Natural killer cell (primary cell): ENCODE data around the gene MAPKAPK3. TPM values are rescaled to one million over a fixed set of nuclear protein-coding genes. Genes with fewer than 3 reads are reported as not detected.

Experiments used
- ATAC-seq, 3 donors: fragments of 150-1000 bp in 2 of 3; fragments of 200-7000 bp in 1 of 3; cut with Tn5 transposase; 1 replicate in 1 of 3; 2 replicates in 2 of 3; pipeline ENCODE4 v1.10.0; 2021; ENCODE audit warnings: mild to moderate bottlenecking in 2 of 3, moderate library complexity in 2 of 3
- DNase-seq, 2 donors: peaks; one replicate each; pipeline versions ENCODE4 v3.0.0 to v3.0.0-alpha.2; 2013 to 2021; ENCODE audit warnings: mixed read lengths in 1 of 2
- H3K27ac ChIP-seq: one replicate; pipeline ENCODE4 v1.5.1; 2013; ENCODE audit warnings: mild to moderate bottlenecking, low read length
- H3K27me3 ChIP-seq: one replicate; pipeline ENCODE4 v1.6.1; 2013; ENCODE audit warnings: low read length; ENCODE audit not compliant: control insufficient read depth, insufficient read depth
- H3K36me3 ChIP-seq: one replicate; pipeline ENCODE4 v1.6.1; 2013; ENCODE audit warnings: low read length; ENCODE audit not compliant: control insufficient read depth, insufficient read depth
- H3K4me1 ChIP-seq: one replicate; pipeline ENCODE4 v1.6.1; 2013; ENCODE audit warnings: low read length; ENCODE audit not compliant: control insufficient read depth, insufficient read depth
- H3K4me3 ChIP-seq: one replicate; pipeline ENCODE4 v1.5.1; 2013; ENCODE audit warnings: low read length
- H3K9me3 ChIP-seq: one replicate; pipeline ENCODE4 v1.6.1; 2013; ENCODE audit warnings: low read length; ENCODE audit not compliant: control insufficient read depth, insufficient read depth
- H3K27ac Mint-ChIP-seq, 2 donors: one replicate each; pipeline ENCODE4 v1.8.0; 2022; ENCODE audit warnings: mild to moderate bottlenecking in 2 of 2, mixed read lengths in 2 of 2, moderate library complexity in 1 of 2
- H3K27me3 Mint-ChIP-seq, 2 donors: one replicate each; pipeline ENCODE4 v1.8.0; 2022; ENCODE audit warnings: low read depth in 2 of 2, mixed read lengths in 2 of 2
- H3K36me3 Mint-ChIP-seq: one replicate; pipeline ENCODE4 v1.8.0; 2022; ENCODE audit warnings: mixed read lengths
- H3K4me1 Mint-ChIP-seq, 2 donors: one replicate each; pipeline ENCODE4 v1.8.0; 2022; ENCODE audit warnings: mixed read lengths in 2 of 2
- H3K4me3 Mint-ChIP-seq: one replicate; pipeline ENCODE4 v1.8.0; 2022; ENCODE audit warnings: mild to moderate bottlenecking, moderate library complexity, mixed read lengths
- H3K9me3 Mint-ChIP-seq, 2 donors: one replicate each; pipeline ENCODE4 v1.8.0; 2022; ENCODE audit warnings: mixed read lengths in 2 of 2
- WGBS: methylation state at CpG from one replicate; pipeline ENCODE4 v1.1.7; 2013; ENCODE audit warnings: missing lambda C conversion rate; ENCODE audit not compliant: insufficient coverage; 5-methylcytosine and 5-hydroxymethylcytosine counted together
- intact Hi-C: fragments of 100-400 bp; cut with micrococcal nuclease; formaldehyde crosslinking; loops from one replicate; pipeline ENCODE4 v1.14.2; 2022
- total RNA-seq, 4 donors: library from RNA; stranded (reverse); fragments of 120-200 nt in 1 of 4; gene quantifications; one replicate each; pipeline versions ENCODE4 v1.2.3 to v1.2.4, GENCODE V29; 2013 to 2022
- TF ChIP-seq, protein P1 (sequence below): fragments of 200-600 bp; IDR thresholded peaks from one replicate; pipeline ENCODE4 v1.8.0; 2022; ENCODE audit warnings: antibody characterized with exemption

MAPKAPK3 gene
- total RNA-seq, 3 donors from 2014 or later (not counting 1 experiment from before 2014, with no cell fraction given): 48.0 to 57.7 (median 49.3) TPM

GRCh38 chr3:50655009-50655830 lies 38.3 kb downstream of the MAPKAPK3 start:
- intact Hi-C loops: loop anchor here (10.0 kb wide), 1 partner anchor 80 kb away; no protein-coding TSS in a partner anchor
- no peaks in the 10 kb centered on the region for H3K27me3 ChIP-seq
- H3K4me3 Mint-ChIP-seq: no peak overlapping the region
- H3K4me1 ChIP-seq: no peaks in the 10 kb centered on the region
- no peak overlapping the region for H3K27ac ChIP-seq
- no peaks in the 10 kb centered on the region for H3K36me3 Mint-ChIP-seq
- H3K9me3 Mint-ChIP-seq: no peaks in the 10 kb centered on the region
- no peaks in the 10 kb centered on the region for H3K27me3 Mint-ChIP-seq
- DNase-seq: no peak
- peak in 1 of 3 donors; percentile 17 for ATAC-seq
- no peaks in the 10 kb centered on the region for H3K36me3 ChIP-seq
- peak overlapping the region; percentile 18 to 27 for H3K27ac Mint-ChIP-seq
- WGBS: 54% methylated on average over 2 of the region's 3 CpGs
- peaks cover 4 to 8% of the 10 kb centered on the region in 2 donors for H3K4me1 Mint-ChIP-seq
- TF ChIP-seq, protein P1, sequence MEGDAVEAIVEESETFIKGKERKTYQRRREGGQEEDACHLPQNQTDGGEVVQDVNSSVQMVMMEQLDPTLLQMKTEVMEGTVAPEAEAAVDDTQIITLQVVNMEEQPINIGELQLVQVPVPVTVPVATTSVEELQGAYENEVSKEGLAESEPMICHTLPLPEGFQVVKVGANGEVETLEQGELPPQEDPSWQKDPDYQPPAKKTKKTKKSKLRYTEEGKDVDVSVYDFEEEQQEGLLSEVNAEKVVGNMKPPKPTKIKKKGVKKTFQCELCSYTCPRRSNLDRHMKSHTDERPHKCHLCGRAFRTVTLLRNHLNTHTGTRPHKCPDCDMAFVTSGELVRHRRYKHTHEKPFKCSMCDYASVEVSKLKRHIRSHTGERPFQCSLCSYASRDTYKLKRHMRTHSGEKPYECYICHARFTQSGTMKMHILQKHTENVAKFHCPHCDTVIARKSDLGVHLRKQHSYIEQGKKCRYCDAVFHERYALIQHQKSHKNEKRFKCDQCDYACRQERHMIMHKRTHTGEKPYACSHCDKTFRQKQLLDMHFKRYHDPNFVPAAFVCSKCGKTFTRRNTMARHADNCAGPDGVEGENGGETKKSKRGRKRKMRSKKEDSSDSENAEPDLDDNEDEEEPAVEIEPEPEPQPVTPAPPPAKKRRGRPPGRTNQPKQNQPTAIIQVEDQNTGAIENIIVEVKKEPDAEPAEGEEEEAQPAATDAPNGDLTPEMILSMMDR: no peak
- no peak overlapping the region for H3K4me3 ChIP-seq
- H3K9me3 ChIP-seq: no peaks in the 10 kb centered on the region

- WGBS: 86% methylated on average over 8 of the region's 8 CpGs
- intact Hi-C loops: loop anchor here (10.0 kb wide), 1 partner anchor 82 kb away; no protein-coding TSS in a partner anchor
- Mint-ChIP-seq H3K4me3 (no peak overlapping the region), H3K27me3 (no peaks in the 10 kb centered on the region), H3K9me3 (no peaks in the 10 kb centered on the region), H3K36me3 (no peaks in the 10 kb centered on the region), H3K27ac (peak overlapping the region in 1 of 2 donors; percentile 18), H3K4me1 (peaks cover 0 to 4% of the 10 kb centered on the region in 2 donors)
- DNase-seq (no peak), ATAC-seq (no peak)
- Histone ChIP-seq H3K36me3 (no peaks in the 10 kb centered on the region), H3K27ac (no peak overlapping the region), H3K4me1 (no peaks in the 10 kb centered on the region), H3K4me3 (no peak overlapping the region), H3K9me3 (no peaks in the 10 kb centered on the region), H3K27me3 (no peaks in the 10 kb centered on the region)
- TF ChIP-seq, protein P1: no peak
Measured at GRCh38 chr3:50656417-50657195, 39.7 kb downstream of the MAPKAPK3 start.

DNA sequence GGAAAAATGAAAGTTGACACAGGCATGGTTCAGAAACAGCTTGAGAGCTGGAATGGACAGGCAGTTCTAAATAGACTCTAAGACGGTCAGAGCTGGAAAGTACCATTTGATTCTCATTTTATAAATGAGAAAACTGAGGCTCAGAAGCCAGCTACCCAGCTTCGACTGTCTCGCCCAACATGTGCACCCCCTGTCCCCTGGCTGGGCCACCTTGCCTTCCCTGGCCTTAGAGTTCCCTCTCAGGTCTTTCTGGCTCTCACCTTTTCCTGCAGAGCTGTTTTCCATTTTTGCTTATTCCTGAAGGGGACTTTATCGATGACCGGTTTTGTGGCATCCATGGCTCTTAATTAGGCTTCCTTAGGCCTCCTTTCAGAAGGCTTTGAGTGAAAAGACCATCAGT lies 40.5 kb downstream of the MAPKAPK3 start:
- DNase-seq (no peak), ATAC-seq (no peak)
- Mint-ChIP-seq H3K4me1 (peaks cover 0 to 4% of the 10 kb centered on the region in 2 donors), H3K27me3 (no peaks in the 10 kb centered on the region), H3K27ac (no peak overlapping the region), H3K36me3 (no peaks in the 10 kb centered on the region), H3K4me3 (no peak overlapping the region), H3K9me3 (no peaks in the 10 kb centered on the region)
- WGBS: 94% methylated on average over 5 of the region's 5 CpGs
- no peaks in the 10 kb centered on the region for H3K27me3 ChIP-seq
- H3K4me1 ChIP-seq: no peaks in the 10 kb centered on the region
- no peaks in the 10 kb centered on the region for H3K9me3 ChIP-seq
- no peak overlapping the region for H3K27ac ChIP-seq
- intact Hi-C loops: loop anchor here (10.0 kb wide), 1 partner anchor 83 kb away; no protein-coding TSS in a partner anchor
- H3K36me3 ChIP-seq: no peaks in the 10 kb centered on the region
- TF ChIP-seq, protein P1: no peak
- no peak overlapping the region for H3K4me3 ChIP-seq
